ENCODE results near the gene WIPI1.

The WIPI1 gene

GRCh38 chr17:68439656-68440290 is 17.5 kb downstream of the WIPI1 start:
- no peak for DNase-seq (ENCODE audit: low spot score)

- no peak for DNase-seq (ENCODE audit: low spot score)
Measured at GRCh38 chr17:68437979-68438822, 19.1 kb downstream of the WIPI1 start.

GRCh38 chr17:68435876-68436842 is 21.1 kb downstream of the WIPI1 start:
- DNase-seq (ENCODE audit: low spot score) = peak; percentile 80

- no peak for DNase-seq (ENCODE audit: low spot score)
Measured at GRCh38 chr17:68435361-68435760, 21.9 kb downstream of the WIPI1 start.

GRCh38 chr17:68433911-68434508 is 23.3 kb downstream of the WIPI1 start:
- DNase-seq (ENCODE audit: low spot score) = no peak

- DNase-seq (ENCODE audit: low spot score) = no peak
Measured at GRCh38 chr17:68433211-68433610, 24.1 kb downstream of the WIPI1 start.

- DNase-seq (ENCODE audit: low spot score) = no peak
Measured at GRCh38 chr17:68432086-68432864, 25.0 kb downstream of the WIPI1 start.

- peak; percentile 43 for DNase-seq (ENCODE audit: low spot score)
Measured at GRCh38 chr17:68431661-68432071, 25.6 kb downstream of the WIPI1 start.

GRCh38 chr17:68431045-68431608 is 26.2 kb downstream of the WIPI1 start:
- no peak for DNase-seq (ENCODE audit: low spot score)

- DNase-seq (ENCODE audit: low spot score) = no peak
Measured at GRCh38 chr17:68429881-68430280, 27.4 kb downstream of the WIPI1 start.

GRCh38 chr17:68428498-68429172 is 28.7 kb downstream of the WIPI1 start:
- DNase-seq (ENCODE audit: low spot score) = no peak

- DNase-seq (ENCODE audit: low spot score) = no peak
Measured at GRCh38 chr17:68427575-68427974, 29.7 kb downstream of the WIPI1 start.

GRCh38 chr17:68425979-68426378 is 31.3 kb downstream of the WIPI1 start:
- no peak for DNase-seq (ENCODE audit: low spot score)

- DNase-seq (ENCODE audit: low spot score) = no peak
Measured at GRCh38 chr17:68424861-68425260, 32.4 kb downstream of the WIPI1 start.

- DNase-seq (ENCODE audit: low spot score) = no peak
Measured at GRCh38 chr17:68424203-68424602, 33.1 kb downstream of the WIPI1 start.

GRCh38 chr17:68423251-68423650 is 34.0 kb downstream of the WIPI1 start:
- DNase-seq (ENCODE audit: low spot score) = no peak

GRCh38 chr17:68422821-68423220 is 34.5 kb downstream of the WIPI1 start:
- no peak for DNase-seq (ENCODE audit: low spot score)

- no peak for DNase-seq (ENCODE audit: low spot score)
Measured at GRCh38 chr17:68421486-68421885, 35.8 kb downstream of the WIPI1 start.

GRCh38 chr17:68420065-68420464 is 37.2 kb downstream of the WIPI1 start:
- DNase-seq (ENCODE audit: low spot score) = no peak

GRCh38 chr17:68418876-68419275 is 38.4 kb downstream of the WIPI1 start:
- no peak for DNase-seq (ENCODE audit: low spot score)

All from SK-N-DZ (cell line).